GM13977 (cell line): Measurements from ENCODE around the gene FGGY.

Source experiments
- DNase-seq: peaks from one replicate; pipeline ENCODE4 v3.0.0; 2012; ENCODE audit warnings: low spot score
- in situ Hi-C: fragments of 300-500 bp; cut with MboI; formaldehyde crosslinking; loops from one replicate; pipeline ENCODE4 v1.12.0; 2022; ENCODE audit warnings: low sequenced_read_pairs, low pct_unique_long_range_greater_than_20kb, mixed read lengths, inconsistent platforms; ENCODE audit not compliant: unreplicated experiment
- TF ChIP-seq, protein P1 (sequence below): IDR thresholded peaks from 2 replicates; pipeline ENCODE4 v1.5.1; 2012; ENCODE audit warnings: mild to moderate bottlenecking, control low read depth; ENCODE audit not compliant: insufficient read depth; ENCODE audit errors: extremely low read depth, missing control alignments

The FGGY gene

DNA sequence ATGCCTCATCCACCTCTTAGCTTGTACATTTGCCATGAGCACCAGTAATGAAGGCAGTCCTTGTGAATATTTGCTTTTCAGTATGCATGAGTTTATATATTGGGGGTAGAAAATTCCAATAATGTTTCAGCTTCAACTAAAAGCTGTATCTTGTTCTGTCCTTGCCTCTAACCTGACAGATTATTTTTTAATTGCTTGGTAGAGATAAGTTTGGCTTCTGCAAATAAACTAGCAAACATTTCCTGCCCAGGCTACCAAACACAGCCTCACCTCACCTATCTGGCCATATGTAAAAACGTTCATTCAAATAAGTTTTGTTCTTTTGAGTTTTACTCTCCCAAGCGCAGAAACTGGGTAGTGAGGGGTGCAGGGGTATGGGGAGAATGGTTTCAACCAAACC, 442.2 kb downstream of the FGGY start:
- in situ Hi-C loops: no loop called here
- TF ChIP-seq, protein P1, sequence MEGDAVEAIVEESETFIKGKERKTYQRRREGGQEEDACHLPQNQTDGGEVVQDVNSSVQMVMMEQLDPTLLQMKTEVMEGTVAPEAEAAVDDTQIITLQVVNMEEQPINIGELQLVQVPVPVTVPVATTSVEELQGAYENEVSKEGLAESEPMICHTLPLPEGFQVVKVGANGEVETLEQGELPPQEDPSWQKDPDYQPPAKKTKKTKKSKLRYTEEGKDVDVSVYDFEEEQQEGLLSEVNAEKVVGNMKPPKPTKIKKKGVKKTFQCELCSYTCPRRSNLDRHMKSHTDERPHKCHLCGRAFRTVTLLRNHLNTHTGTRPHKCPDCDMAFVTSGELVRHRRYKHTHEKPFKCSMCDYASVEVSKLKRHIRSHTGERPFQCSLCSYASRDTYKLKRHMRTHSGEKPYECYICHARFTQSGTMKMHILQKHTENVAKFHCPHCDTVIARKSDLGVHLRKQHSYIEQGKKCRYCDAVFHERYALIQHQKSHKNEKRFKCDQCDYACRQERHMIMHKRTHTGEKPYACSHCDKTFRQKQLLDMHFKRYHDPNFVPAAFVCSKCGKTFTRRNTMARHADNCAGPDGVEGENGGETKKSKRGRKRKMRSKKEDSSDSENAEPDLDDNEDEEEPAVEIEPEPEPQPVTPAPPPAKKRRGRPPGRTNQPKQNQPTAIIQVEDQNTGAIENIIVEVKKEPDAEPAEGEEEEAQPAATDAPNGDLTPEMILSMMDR: no peak
- DNase-seq: no peak

DNA sequence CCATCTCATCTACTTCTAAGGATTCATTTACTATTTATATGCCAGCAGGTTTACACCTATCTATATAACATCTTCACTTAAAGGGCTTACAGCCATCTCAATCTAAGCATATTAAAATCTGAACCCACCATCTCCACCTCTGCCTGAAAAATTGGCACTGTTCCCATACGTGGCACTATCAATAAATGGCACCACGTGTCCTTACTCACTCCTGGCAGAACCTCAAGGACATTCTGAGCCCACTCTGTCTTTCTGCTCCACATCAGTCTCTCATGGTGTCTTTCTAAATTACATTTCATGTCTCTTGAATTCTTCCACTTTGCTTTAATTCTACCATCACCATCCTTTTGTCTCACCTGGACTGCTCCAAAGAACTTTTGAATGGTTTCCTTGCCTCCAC, 445.6 kb downstream of the FGGY start:
- no peak for DNase-seq
- in situ Hi-C loops: no loop called here
- TF ChIP-seq, protein P1: no peak

DNA sequence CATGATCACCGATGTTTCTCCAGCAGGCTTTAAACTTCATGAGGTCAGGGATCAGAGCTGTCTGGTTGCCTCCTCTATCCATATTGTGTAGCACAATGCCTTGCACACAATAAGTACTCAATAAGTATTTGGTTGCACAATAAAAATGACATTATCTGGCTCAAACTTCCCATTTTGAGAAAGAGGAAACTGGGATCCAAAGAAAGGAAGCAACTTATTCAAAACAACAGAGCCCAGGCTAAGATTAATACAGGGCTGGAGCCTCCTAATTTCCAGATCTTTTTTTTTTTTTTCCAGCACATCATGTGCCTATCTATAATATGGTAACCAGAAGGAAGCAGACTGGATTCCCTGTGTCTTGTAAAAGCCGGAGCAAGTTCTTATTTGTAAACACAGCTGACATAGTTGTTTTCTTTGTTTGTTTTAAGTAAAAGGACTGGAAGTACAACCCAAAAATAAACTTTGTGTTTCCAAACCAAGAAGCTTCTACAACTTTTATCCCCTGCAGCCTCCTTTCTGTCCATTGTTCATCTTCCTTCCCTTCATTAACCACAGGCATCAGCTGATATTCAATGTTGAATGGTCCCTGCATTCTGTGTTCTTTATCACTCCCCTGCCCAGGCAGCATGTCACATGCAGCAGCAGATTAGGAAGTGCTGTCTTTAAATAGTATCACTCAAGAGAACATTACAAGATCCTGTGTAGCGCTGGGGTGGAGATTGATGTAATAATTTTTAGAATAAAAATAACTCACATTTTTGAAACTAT, 446.6 kb downstream of the FGGY start:
- in situ Hi-C loops: no loop called here
- DNase-seq: no peak
- TF ChIP-seq, protein P1: no peak

DNA sequence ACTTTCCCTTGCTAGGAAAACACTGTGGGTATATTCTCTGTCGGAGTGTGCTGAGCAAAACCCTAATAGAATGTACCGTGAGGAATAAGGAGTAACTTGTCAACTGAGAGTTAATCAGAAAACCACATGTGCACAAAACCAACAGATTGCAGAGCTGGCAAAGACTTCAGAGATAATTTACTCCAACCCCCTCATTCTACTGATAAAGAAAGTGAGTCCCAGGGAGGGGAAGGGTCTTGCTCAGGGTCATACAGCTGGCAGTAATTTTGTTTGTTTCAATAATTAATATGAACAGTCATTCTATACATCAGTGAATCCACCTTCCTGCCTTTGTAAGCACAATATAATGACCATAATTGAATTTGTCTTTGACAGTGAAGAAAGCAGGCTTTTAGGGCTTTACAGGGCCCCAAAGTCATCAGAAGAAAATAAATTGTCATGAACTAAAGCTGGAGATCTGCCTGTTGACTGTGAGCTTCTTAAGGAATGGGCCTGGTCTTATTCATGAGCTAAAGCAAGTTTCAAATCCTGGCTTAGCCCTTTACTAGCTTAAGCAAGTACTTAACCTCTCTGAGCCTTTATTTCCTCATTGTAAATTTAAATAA, 450.6 kb downstream of the FGGY start:
- in situ Hi-C loops: no loop called here
- DNase-seq: no peak
- TF ChIP-seq, protein P1: no peak

DNA sequence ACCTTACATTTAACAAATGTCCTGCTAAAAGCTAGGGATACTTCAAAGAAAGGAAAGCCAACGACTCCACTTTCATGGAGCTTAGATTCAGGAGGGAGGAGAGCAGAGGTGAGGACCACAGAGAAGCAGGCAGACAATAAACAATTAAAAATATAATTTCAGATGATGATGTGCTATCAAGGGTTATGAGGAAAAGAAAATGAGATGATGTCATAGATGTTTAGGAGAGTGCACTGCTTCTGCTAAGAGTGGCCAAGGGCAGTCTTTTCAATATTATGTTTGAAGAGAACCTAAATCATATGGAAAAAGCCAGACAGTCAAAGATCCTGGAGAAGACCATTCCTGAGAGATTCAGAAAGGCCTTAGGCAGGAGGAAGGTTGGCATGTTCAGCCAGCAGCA, 451.2 kb downstream of the FGGY start:
- no peak for DNase-seq
- in situ Hi-C loops: no loop called here
- TF ChIP-seq, protein P1: no peak

DNA sequence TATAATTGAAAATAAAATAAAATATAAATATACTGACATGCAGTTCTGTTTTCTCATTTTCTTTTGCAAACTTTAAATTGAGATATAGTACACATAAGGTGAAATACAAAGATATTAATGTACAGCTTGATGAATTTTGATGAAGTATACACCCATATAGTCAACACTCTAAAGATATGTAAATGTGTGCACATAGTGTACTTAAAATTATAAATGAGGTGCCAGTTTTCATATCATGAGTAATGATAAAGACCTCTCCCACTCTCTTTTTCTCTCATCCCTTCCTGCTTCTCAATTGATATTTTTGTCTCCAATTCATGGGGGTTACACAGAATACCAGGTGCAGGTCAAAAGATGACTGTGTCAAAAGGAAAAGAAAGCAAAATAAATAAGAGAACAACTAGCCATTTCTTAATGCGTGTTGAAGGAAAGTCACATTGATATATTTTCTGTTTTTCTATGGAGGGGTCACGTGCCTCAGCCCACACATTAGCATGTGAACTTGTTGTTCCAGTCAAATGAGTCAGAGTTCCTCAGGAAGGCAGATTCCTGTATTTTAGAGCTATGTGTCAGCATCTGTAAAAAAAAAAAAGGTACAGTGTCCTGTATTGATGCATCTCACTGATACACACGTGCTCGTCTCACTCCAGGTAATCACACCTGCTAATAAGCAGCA, 453.6 kb downstream of the FGGY start:
- no peak for DNase-seq
- TF ChIP-seq, protein P1: no peak
- in situ Hi-C loops: loop anchor here (25.0 kb wide), 1 partner anchor 1238 kb away; no protein-coding TSS in a partner anchor
